Jurkat, Clone E6-1 (cell line): ENCODE measurements around the gene PCDHGA3.
A peak's percentile ranks its signal among the peaks of the same experiment; 100 is the strongest.
"Not testable (repeated sequence)": the region's sequence is repeated elsewhere in the genome, so short reads cannot be mapped to it uniquely, and the experiment has no call there.

Source experiments
- DNase-seq: peaks from one replicate; pipeline ENCODE4 v3.0.0-alpha.2; 2011; ENCODE audit warnings: low read depth, low spot score
- H3K4me3 ChIP-seq: 2 replicates; pipeline ENCODE4 v1.5.1; 2011; ENCODE audit warnings: mild to moderate bottlenecking, low read length, control low read depth, moderate library complexity

Gene PCDHGA3

GRCh38 chr5:141343953-141344463 lies 379 bp downstream of the PCDHGA3 start:
- DNase-seq, result no peak
- no peak overlapping the region for H3K4me3 ChIP-seq

GRCh38 chr5:141345327-141345726 lies 1.7 kb downstream of the PCDHGA3 start:
- DNase-seq, result no peak
- no peak overlapping the region for H3K4me3 ChIP-seq

- not testable (repeated sequence) for DNase-seq, H3K4me3 ChIP-seq
Measured at GRCh38 chr5:141346017-141346416, 2.4 kb downstream of the PCDHGA3 start.

GRCh38 chr5:141349917-141350619 lies 6.4 kb downstream of the PCDHGA3 start, which contains the start of gene PCDHGB1:
TSS of gene PCDHGB1 (plus strand) at chr5:141350099. CDS start at chr5:141350261, 162 bp downstream.
- no peak for DNase-seq
- H3K4me3 ChIP-seq, result no peak within 1 kb of the TSS

- no peak overlapping the region for H3K4me3 ChIP-seq
- no peak for DNase-seq
Measured at GRCh38 chr5:141351591-141351990, 8.0 kb downstream of the PCDHGA3 start.

- no peak within 1 kb of the TSS for H3K4me3 ChIP-seq
- DNase-seq, result no peak
Measured at GRCh38 chr5:141354900-141355469, 11.4 kb downstream of the PCDHGA3 start, which contains the start of gene PCDHGA4. TSS of gene PCDHGA4 (plus strand) at chr5:141355021. CDS start at chr5:141355108, 87 bp downstream.

- no peak for DNase-seq
- H3K4me3 ChIP-seq, result no peak overlapping the region
Measured at GRCh38 chr5:141355641-141356040, 12.0 kb downstream of the PCDHGA3 start.

GRCh38 chr5:141356133-141356532 lies 12.5 kb downstream of the PCDHGA3 start:
- H3K4me3 ChIP-seq, result no peak overlapping the region

GRCh38 chr5:141356950-141357349 lies 13.3 kb downstream of the PCDHGA3 start:
- no peak overlapping the region for H3K4me3 ChIP-seq
- no peak for DNase-seq

More at GRCh38 chr5:141356133-141356532, 12.5 kb downstream of the PCDHGA3 start:
- no peak for DNase-seq

- peak; percentile 24 for DNase-seq
- no peak within 1 kb of the TSS for H3K4me3 ChIP-seq
Measured at GRCh38 chr5:141359790-141360426, 16.3 kb downstream of the PCDHGA3 start, which contains the start of gene PCDHGB2. TSS of gene PCDHGB2 (plus strand) at chr5:141359994. CDS start at chr5:141360136, 142 bp downstream.

GRCh38 chr5:141360685-141361084 lies 17.1 kb downstream of the PCDHGA3 start:
- DNase-seq, result no peak
- no peak overlapping the region for H3K4me3 ChIP-seq

- DNase-seq, result no peak
- H3K4me3 ChIP-seq, result no peak overlapping the region
Measured at GRCh38 chr5:141362719-141363118, 19.1 kb downstream of the PCDHGA3 start.

GRCh38 chr5:141363952-141364660 lies 20.5 kb downstream of the PCDHGA3 start, which contains the start of gene PCDHGA5:
TSS of gene PCDHGA5 (plus strand) at chr5:141364162. CDS start at chr5:141364331, 169 bp downstream.
- no peak for DNase-seq

GRCh38 chr5:141366016-141366896 lies 22.6 kb downstream of the PCDHGA3 start:
- H3K4me3 ChIP-seq, result no peak overlapping the region
- DNase-seq, result no peak

More at GRCh38 chr5:141363952-141364660, 20.5 kb downstream of the PCDHGA3 start, which contains the start of gene PCDHGA5:
- no peak within 1 kb of the TSS for H3K4me3 ChIP-seq

- no peak for DNase-seq
- no peak within 1 kb of the TSS for H3K4me3 ChIP-seq
Measured at GRCh38 chr5:141369994-141370848, 26.6 kb downstream of the PCDHGA3 start, which contains the start of gene PCDHGB3. TSS of gene PCDHGB3 (plus strand) at chr5:141370242. CDS start at chr5:141370395, 153 bp downstream.

- DNase-seq, result no peak
- no peak overlapping the region for H3K4me3 ChIP-seq
Measured at GRCh38 chr5:141371572-141372475, 28.2 kb downstream of the PCDHGA3 start.
